WTC11 (cell line): ENCODE results near the gene COL18A1. TPM values are rescaled to one million over a fixed set of nuclear protein-coding genes. Genes with fewer than 3 reads are reported as not detected.

Source experiments
- ATAC-seq: fragments of 200-7000 bp; cut with Tn5 transposase; 2 replicates; pipeline ENCODE4 v1.10.0; 2021; ENCODE audit warnings: mild to moderate bottlenecking, moderate library complexity
- CTCF ChIA-PET: fragments of 300-600 bp; sonication (Branson Sonifier 250); formaldehyde crosslinking; loops from one replicate; lab custom pipeline; 2021; ENCODE audit warnings: antibody characterized with exemption; lab: Charles Lee
- POLR2A ChIA-PET: fragments of 350-600 bp; sonication (Branson Sonifier 250); formaldehyde crosslinking; loops from one replicate; lab custom pipeline; 2021; ENCODE audit warnings: antibody characterized with exemption; lab: Charles Lee
- DNase-seq: peaks from one replicate; pipeline ENCODE4 v3.0.0; 2021; ENCODE audit warnings: low spot score
- H3K27ac Mint-ChIP-seq: 2 replicates; pipeline ENCODE4 v1.8.0; 2021; ENCODE audit warnings: mixed read lengths
- H3K27me3 Mint-ChIP-seq: 2 replicates; pipeline ENCODE4 v1.8.0; 2021; ENCODE audit warnings: low read depth, mild to moderate bottlenecking, moderate library complexity, mixed read lengths
- H3K36me3 Mint-ChIP-seq: 2 replicates; pipeline ENCODE4 v1.8.0; 2021; ENCODE audit warnings: mixed read lengths
- H3K4me1 Mint-ChIP-seq: 2 replicates; pipeline ENCODE4 v1.8.0; 2022; ENCODE audit warnings: mixed read lengths
- H3K4me3 Mint-ChIP-seq: 2 replicates; pipeline ENCODE4 v1.8.0; 2021; ENCODE audit warnings: mild to moderate bottlenecking, moderate library complexity, mixed read lengths
- H3K9me3 Mint-ChIP-seq: 2 replicates; pipeline ENCODE4 v1.8.0; 2021; ENCODE audit warnings: mixed read lengths
- ATF2 ChIP-seq: sonication (generic); formaldehyde crosslinking; IDR thresholded peaks from 2 replicates; pipeline ENCODE4 v1.8.1; 2022; ENCODE audit warnings: low read depth, missing genetic modification reagents, borderline replicate concordance
- ATF6 ChIP-seq: sonication (generic); formaldehyde crosslinking; IDR thresholded peaks from 2 replicates; pipeline ENCODE4 v1.8.1; 2023; ENCODE audit warnings: mild to moderate bottlenecking, missing genetic modification reagents
- CBFB ChIP-seq: sonication (generic); formaldehyde crosslinking; IDR thresholded peaks from 2 replicates; pipeline ENCODE4 v1.8.1; 2022; ENCODE audit warnings: mild to moderate bottlenecking, low read depth, missing genetic modification reagents
- E2F4 ChIP-seq: sonication (generic); formaldehyde crosslinking; IDR thresholded peaks from 2 replicates; pipeline ENCODE4 v1.8.1; 2022; ENCODE audit warnings: low read depth, mild to moderate bottlenecking, moderate library complexity, missing genetic modification reagents, borderline replicate concordance
- FOXP1 ChIP-seq: sonication (generic); formaldehyde crosslinking; IDR thresholded peaks from 2 replicates; pipeline ENCODE4 v1.8.0; 2022; ENCODE audit warnings: missing genetic modification reagents, mild to moderate bottlenecking, moderate library complexity, borderline replicate concordance
- IRF1 ChIP-seq: sonication (generic); formaldehyde crosslinking; IDR thresholded peaks from 2 replicates; pipeline ENCODE4 v1.8.0; 2023; ENCODE audit warnings: missing genetic modification reagents
- MYBL2 ChIP-seq: sonication (generic); formaldehyde crosslinking; IDR thresholded peaks from 2 replicates; pipeline ENCODE4 v1.8.1; 2023; ENCODE audit warnings: mild to moderate bottlenecking, moderate library complexity, missing genetic modification reagents
- NFE2L1 ChIP-seq: sonication (generic); formaldehyde crosslinking; IDR thresholded peaks from 2 replicates; pipeline ENCODE4 v1.8.1; 2023; ENCODE audit warnings: missing genetic modification reagents
- NFYB ChIP-seq: sonication (generic); formaldehyde crosslinking; conservative IDR thresholded peaks from 2 replicates; pipeline ENCODE4 v1.8.0; 2022; ENCODE audit warnings: low read depth, missing genetic modification reagents
- SMAD4 ChIP-seq: sonication (generic); formaldehyde crosslinking; IDR thresholded peaks from 2 replicates; pipeline ENCODE4 v1.8.0; 2022; ENCODE audit warnings: mild to moderate bottlenecking, missing genetic modification reagents
- ZMAT4 ChIP-seq: fragments of 250-450 bp; sonication (Bioruptor Pico); IDR thresholded peaks from 2 replicates; pipeline ENCODE4 v1.9.0; 2021; ENCODE audit warnings: mild to moderate bottlenecking
- ZNF317 ChIP-seq: sonication (generic); formaldehyde crosslinking; IDR thresholded peaks from 2 replicates; pipeline ENCODE4 v1.8.1; 2023; ENCODE audit warnings: low read depth, mild to moderate bottlenecking, moderate library complexity, missing genetic modification reagents, borderline replicate concordance
- ZNF396 ChIP-seq: fragments of 250-450 bp; sonication (Bioruptor Pico); IDR thresholded peaks from 2 replicates; pipeline ENCODE4 v1.8.0; 2021; ENCODE audit warnings: mild to moderate bottlenecking, moderate library complexity, borderline replicate concordance
- ZNF416 ChIP-seq: fragments of 250-450 bp; sonication (Bioruptor Pico); IDR thresholded peaks from 2 replicates; pipeline ENCODE4 v1.9.0; 2021; ENCODE audit warnings: mild to moderate bottlenecking, inconsistent platforms
- total RNA-seq: library from RNA; stranded (reverse); gene quantifications from 3 replicates; pipeline ENCODE4 v1.2.3, GENCODE V29; 2021

Gene COL18A1
- total RNA-seq, 1 experiment from 2014 or later, result 231 TPM

GRCh38 chr21:45496968-45497845, 92.2 kb downstream of the COL18A1 start (continued):
- TF ChIP-seq ATF6 (CRISPR knock-in tag) (no peak), ATF2 (CRISPR knock-in tag) (no peak), ZNF416 (CRISPR knock-in tag) (no peak), IRF1 (CRISPR knock-in tag) (no peak)

- H3K27ac Mint-ChIP-seq, result no peak overlapping the region
- no peak overlapping the region for H3K4me3 Mint-ChIP-seq
- H3K36me3 Mint-ChIP-seq, result peaks cover 45% of the 10 kb centered on the region
- no peak for ATAC-seq
- no peaks in the 10 kb centered on the region for H3K27me3 Mint-ChIP-seq
- no peak for DNase-seq
- ChIA-PET POLR2A (no interaction called here), CTCF (no interaction called here)
- TF ChIP-seq E2F4 (CRISPR knock-in tag) (no peak), MYBL2 (CRISPR knock-in tag) (no peak), CBFB (CRISPR knock-in tag) (no peak), ZMAT4 (no peak), ZNF396 (CRISPR knock-in tag) (no peak), NFE2L1 (CRISPR knock-in tag) (no peak), SMAD4 (CRISPR knock-in tag) (no peak), FOXP1 (CRISPR knock-in tag) (no peak), ZNF317 (CRISPR knock-in tag) (no peak), ATF6 (CRISPR knock-in tag) (no peak), NFYB (CRISPR knock-in tag) (no peak)
- no peaks in the 10 kb centered on the region for H3K4me1 Mint-ChIP-seq
- peaks cover 19% of the 10 kb centered on the region for H3K9me3 Mint-ChIP-seq
Measured at GRCh38 chr21:45497846-45498645, 93.1 kb downstream of the COL18A1 start.
